22Rv1 (cell line): ENCODE results near the gene DDN.

Experiments
- H3K27ac ChIP-seq: fragments of 450-650 bp; 2 replicates; pipeline ENCODE4 v1.5.1; 2017
- ZFX ChIP-seq: fragments of 450-650 bp; IDR thresholded peaks from 2 replicates; pipeline ENCODE4 v1.6.1; 2017; ENCODE audit warnings: antibody characterized with exemption, borderline replicate concordance
- TF ChIP-seq, protein P1 (sequence below): fragments of 450-650 bp; IDR thresholded peaks from 2 replicates; pipeline ENCODE4 v1.5.1; 2017; ENCODE audit warnings: mild to moderate bottlenecking

DDN gene

DNA sequence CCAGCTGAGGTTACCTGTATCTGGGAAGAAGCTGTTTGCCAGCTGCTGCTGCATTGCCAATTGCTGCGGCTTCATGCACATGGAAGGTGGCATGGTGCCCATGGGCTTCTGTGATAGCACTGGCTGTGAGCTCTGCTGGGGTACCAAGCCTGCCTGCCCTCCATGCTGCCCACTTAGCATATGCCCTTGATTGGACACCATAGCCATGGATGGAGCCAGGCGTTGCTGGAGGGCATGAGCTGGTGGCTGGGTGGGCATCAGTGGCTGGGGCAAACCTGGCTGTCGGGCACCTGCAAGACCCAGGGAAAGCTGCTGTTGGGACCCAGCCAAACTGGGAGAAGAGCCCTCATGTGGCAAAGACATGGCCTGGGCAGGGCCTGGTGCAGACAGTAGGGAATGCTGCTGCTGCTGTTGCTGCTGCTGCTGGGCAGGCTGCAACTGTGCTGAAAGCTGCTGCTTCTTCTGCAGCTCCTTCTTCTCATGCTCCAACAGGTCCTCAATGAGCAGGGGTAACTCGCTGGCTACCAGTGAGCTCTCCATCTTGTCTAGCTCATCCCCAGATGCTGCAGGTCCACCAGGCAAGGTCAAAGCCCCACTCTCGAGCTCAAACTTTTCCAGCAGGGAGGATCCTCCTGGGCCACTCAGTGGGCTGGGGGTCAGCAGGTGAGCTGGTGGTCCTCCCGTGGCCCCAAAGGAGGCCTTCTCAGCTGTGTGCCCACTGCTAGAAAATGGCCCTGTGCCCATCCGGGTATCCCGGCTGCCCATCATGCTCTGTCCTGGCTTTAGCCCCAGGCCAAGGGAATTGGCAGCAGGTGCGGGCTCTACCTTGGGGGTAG is 38.2 kb upstream of the DDN start:
- no peak overlapping the region for H3K27ac ChIP-seq
- TF ChIP-seq, protein P1, sequence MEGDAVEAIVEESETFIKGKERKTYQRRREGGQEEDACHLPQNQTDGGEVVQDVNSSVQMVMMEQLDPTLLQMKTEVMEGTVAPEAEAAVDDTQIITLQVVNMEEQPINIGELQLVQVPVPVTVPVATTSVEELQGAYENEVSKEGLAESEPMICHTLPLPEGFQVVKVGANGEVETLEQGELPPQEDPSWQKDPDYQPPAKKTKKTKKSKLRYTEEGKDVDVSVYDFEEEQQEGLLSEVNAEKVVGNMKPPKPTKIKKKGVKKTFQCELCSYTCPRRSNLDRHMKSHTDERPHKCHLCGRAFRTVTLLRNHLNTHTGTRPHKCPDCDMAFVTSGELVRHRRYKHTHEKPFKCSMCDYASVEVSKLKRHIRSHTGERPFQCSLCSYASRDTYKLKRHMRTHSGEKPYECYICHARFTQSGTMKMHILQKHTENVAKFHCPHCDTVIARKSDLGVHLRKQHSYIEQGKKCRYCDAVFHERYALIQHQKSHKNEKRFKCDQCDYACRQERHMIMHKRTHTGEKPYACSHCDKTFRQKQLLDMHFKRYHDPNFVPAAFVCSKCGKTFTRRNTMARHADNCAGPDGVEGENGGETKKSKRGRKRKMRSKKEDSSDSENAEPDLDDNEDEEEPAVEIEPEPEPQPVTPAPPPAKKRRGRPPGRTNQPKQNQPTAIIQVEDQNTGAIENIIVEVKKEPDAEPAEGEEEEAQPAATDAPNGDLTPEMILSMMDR, result no peak
- TF ChIP-seq ZFX, result no peak

DNA sequence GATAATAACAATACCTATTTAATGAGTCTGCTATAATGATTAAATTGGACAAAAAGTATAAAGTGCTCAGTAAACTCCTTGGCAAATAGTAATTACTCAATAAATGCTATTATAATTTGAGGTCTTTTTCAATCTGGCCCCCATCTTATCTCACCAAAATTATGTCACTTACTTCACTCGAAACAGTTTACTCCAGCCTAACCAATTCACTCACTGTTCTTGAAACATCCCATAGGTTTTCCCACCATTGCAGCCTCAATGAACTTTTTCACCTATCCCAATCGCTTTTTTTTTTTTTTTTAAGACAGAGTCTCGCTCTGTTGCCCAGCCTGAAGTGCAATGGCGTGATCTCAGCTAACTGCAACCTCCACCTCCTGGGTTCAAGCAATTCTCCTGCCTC is 36.9 kb upstream of the DDN start:
- no peak for TF ChIP-seq ZFX
- TF ChIP-seq, protein P1, result no peak
- H3K27ac ChIP-seq, result no peak overlapping the region

DNA sequence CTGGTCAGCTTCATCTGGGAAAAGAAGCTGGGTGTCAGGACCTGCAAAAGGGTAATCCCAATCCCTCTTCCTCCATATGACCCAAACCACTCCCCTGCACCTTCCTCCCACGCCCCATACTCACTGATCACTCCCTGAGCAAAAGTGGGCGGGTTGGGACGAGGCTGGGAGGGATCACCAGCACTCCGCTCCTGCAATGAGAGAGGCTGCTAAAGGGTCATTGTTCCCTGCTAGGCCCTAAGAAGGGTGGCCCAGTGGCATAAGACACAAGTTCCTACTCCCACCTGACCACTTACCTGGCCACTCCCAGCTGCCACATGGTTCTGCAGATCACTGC is 35.1 kb upstream of the DDN start:
- TF ChIP-seq, protein P1, result no peak
- TF ChIP-seq ZFX, result no peak
- no peak overlapping the region for H3K27ac ChIP-seq

DNA sequence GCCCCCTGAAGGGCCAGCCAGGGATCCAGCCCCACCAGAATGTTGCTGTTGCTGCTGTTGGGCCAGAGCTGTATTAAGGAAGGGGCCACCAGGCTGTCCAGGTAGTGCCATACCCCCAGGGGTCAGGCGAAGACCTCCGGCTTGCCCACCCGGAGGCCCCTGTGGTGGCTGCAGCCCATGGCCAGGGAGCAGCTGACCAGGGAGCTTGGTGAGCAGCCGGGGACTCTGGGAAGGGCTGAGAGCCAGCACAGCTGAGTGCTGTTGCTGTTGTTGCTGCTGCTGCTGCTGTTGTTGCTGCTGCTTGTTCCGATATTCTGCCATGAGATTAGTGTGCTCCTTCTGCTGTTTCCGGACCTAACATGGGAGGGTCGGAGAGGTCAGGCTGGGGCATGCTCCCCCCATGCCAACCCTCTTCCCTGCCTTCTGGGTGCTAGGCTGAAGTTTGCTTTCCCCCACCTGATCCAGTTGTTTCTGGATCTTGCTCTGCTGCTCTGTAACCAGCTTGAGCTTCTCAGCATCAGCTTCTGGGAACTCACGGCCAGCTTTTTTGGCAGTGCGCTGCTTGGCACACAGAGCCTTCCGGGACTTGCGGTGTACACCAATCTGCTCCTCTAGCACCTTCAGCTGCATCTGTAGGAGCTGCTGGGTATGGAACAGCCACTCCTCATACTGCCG is 34.6 kb upstream of the DDN start:
- TF ChIP-seq, protein P1, result no peak
- no peak for TF ChIP-seq ZFX
- no peak overlapping the region for H3K27ac ChIP-seq

DNA sequence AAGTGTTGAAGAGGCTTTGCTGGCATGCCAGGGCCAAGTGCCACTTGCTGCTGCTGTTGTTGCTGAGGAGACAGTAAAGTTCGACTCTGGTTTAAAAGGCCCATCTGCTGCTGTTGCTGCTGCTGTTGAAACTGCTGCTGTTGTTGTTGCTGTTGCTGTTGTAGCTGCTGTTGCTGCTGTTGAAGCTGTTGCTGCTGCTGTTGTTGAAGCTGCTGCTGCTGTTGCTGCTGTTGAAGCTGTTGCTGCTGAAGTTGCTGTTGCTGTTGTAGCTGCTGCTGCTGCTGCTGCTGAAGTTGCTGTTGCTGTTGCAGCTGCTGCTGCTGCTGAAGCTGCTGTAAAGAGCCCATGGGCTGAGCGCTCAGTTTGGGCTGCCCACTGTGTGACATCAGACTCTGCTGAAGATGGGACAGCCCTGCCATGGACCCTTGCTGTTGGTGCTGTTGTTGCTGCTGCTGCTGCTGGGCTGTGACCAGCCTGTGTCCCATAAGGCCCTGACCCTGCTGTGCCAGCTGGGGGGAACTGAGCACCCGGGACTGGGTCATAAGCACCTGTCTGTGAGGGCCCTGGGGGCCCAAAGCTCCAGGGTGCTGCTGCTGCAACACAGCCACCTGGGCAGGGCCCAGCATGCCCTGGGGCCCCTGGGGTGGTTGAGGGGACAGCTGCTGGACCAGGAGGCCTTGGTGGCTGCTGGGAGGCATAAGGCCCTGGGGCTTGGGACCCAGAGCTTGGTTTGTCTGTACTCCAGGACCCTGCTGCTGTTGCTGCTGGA is 33.7 kb upstream of the DDN start:
- H3K27ac ChIP-seq, result no peak overlapping the region; the same call in 1 of the 2 replicates
- TF ChIP-seq, protein P1, result no peak
- no peak for TF ChIP-seq ZFX

DNA sequence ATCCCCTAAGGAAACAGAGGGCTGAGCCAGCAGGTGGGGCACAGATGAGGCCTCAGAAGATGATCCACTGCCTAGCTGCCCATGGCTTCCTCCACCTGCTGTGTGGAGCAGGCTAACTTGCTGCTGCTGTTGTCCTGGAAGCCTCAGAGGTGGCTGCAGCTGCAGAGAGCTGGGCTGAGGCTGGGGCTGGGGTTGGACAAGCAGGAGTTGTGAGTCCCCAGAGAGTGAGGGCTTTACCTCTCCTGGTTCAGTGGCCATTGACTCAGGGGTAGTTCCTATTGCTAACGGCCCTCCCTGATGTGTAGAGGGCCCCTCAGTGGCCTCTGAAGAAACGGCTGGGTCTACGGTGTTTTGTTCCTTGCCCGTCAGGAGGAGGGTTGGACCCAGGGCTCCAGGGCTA is 33.1 kb upstream of the DDN start:
- H3K27ac ChIP-seq, result no peak overlapping the region
- TF ChIP-seq ZFX, result no peak
- TF ChIP-seq, protein P1, result no peak
